NCI-H69 (cell line): ENCODE data around the gene AJAP1.

Source experiments
- DNase-seq: peaks from one replicate; lab custom pipeline; 2025; lab: John Stamatoyannopoulos, UW

AJAP1 gene

DNA sequence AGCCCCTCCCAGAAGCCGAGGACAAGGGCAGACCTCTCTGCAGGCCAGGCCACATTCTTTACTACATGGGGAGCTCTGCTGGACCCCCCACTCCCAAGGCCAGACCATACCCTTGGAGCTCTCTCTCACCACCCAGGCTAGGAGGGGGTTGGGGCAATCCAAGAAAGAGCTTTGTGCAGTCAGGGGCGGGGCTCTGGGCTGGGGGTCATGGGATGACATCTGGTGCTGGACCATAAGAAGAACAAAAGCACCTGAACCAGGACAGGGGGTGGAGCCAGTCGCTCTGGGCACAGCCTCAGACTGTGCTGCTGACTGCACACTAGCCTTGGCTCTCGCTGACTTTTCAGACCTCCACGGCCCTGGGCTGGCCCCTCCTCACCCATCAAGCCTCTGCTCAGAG lies 23.1 kb upstream of the AJAP1 start:
- DNase-seq, result no peak

DNA sequence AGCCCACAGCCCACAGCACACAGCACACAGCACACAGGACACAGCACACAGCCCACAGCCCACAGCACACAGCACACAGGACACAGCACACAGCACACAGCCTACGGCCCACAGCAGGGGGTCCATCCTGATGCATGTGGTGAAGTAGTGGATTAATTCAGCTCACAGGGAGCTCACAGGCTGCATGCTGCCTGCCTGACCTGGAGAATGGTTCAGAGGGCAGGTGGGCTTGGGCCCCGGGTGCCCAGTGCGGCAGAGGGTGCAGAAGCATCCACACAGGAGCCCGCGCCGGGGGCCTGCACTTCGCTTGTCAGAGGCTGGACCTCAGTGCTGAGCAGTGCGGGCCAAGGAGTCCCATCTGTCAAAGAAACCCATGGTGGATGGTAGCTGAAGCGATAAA lies 21.1 kb upstream of the AJAP1 start:
- DNase-seq, result no peak

DNA sequence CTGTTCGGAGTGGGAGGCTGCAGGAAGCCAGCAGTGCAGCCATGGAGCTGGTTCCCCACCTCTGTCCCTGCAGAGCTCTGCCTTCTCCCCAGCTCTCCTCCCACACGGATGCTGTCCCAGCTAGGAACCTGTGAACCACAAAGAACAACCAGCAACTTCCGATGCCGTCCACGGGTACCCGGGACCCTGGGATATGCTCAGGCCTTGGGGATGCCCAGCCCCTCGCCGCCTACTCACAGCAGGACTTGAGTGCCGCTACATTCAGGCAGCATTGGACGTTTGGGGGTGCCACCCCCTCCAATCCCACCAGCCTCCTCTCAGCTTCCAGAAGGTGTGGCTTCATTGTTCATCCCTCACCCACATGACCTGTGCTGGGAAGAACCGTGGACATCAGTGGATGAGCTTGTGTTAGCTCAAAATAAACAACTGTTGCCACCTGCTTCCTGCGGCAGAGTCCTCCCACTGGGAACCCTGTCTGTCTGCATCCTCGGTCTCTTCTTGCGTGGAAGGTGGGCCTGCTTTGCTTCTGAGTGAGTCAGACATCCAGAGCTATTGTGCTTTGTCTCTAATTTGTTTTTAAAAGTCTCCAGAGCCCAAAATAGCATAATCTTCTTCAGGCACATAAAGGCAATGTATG lies 20.1 kb upstream of the AJAP1 start:
- DNase-seq, result no peak

DNA sequence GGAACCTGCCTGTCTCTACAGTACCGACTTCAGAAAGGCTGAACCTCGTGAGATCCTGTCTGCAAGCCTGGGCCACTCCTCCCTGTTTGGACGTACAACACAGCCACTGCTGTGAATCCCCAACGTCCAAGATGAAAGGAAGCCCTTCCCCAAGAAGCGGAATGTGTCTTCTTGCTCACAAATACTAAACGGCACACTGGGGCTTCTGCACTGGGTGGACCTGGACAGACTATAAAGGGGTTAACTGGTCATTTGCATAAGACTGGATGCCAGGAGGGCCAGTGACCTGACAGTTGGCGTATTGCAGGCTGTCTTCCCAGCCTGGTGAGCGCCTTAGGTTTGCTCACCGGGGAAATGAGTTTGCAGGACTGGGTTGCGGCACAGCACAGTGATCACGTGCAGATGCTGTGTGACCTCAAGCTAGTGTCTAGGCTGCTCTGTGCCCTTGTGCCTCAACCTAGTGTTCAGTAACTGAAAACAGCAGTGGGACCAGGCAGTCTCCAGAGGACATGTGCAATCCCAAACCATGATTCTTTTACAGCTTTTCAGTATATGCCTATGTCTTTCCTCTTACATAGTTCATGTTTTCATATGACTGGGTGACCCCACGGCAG lies 19.5 kb upstream of the AJAP1 start:
- DNase-seq, result no peak

DNA sequence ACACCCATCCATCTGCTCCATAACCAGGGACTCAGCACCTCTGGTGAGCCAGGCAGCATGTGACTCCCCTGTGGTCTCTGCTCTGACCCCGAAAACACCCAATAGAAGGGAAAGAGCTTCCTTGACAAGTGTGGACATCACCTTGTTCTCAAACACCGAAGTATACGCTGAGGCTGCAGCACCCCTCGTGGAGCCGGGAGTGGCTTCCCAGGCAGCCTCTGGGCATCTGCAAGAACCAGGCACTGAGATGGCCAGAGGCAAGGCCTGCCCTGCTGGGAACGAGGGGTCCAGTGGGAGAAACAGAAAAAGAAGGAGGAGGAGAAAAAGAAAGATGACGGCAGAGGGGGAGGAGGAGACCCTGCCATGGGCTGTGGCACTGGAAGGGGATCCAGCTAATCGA lies 18.2 kb upstream of the AJAP1 start:
- DNase-seq, result no peak

DNA sequence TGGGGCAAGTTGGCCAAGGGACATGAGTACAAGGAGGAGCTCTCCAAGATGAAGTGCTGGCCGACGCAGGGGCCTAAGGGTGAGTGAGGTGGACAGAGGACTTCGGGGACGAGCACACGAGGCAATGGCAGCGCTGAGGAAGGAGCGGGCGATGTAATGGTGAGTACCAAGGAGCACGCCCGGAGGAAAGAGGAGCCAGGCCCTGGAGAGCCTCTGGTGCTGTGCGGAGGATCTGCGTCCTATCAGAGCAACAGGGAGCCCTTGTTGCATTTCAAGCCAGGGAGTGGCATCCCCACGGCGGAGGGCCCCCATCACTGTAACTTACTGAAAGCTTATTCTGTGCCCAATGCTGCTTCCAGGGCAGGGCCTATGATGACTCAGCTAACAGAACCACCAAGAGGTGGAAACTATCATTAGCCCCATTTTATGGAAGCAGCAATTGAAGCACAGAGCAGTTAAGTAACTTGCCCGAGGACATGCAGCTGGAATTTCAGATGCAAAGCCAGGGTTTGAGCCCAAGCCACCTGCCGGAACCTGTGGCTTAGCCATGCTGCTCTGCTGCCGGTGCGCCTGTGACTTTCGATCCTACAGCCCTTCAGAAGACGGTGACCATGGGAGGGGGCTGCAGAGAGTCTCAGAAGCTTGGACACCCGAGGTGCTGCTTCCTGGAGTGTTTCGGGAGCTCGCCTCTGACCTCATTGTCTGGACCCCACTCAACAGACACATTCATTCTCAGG lies 17.6 kb upstream of the AJAP1 start:
- no peak for DNase-seq

DNA sequence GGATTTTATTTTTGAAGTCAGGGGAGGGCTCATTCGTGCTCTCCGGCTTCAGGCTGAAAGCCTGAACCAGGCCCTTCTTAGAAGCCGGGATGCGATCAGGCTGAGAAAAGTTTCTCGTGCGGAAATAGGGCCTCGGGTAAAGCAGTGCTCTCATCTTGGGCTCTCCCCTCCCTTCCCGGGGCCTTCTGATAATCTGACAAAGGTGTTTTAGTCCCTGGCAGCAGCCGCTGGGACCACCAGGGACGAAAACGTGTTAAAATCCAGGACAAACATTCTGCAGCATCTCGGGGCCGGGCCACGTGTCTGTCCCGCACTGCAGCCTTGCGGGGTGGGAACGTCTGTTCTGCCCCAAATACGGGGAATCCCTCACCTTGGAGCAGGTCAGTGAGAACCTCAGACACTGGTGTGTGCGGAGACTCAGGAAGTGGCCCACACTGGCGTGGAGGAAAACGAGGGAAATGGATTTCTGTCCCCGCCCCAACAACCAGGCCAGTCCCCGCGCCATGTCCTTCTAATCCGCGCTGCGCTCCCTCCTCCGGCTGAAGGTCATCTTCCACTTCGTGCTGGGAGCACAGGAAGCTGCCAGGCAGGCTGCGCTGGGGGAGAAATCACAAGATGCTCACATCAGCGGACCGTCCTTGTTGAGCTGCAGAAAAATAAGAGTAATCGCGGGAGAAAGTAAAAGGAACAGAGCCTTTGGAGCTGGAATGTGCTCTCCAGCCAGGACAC lies 16.6 kb upstream of the AJAP1 start:
- DNase-seq, result no peak

DNA sequence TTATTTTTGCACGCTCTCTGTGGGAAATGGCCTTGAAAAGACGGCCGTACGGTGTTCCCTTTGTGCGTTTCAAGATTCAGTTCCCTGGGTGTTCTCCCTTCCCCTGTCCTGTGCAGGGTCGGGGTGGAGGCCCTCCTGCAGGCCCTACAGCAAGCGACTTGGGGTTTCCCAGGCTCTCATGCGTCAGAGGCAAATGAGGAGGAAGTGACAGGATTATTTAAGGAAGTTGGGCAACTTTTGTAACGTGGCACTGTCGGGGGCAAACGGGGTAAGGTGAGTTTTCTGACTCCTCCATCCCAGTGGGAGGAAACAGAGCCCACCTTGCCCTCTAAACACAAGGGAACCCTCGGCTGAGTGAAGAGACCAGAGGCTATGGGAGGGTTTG lies 16.1 kb upstream of the AJAP1 start:
- DNase-seq, result no peak

DNA sequence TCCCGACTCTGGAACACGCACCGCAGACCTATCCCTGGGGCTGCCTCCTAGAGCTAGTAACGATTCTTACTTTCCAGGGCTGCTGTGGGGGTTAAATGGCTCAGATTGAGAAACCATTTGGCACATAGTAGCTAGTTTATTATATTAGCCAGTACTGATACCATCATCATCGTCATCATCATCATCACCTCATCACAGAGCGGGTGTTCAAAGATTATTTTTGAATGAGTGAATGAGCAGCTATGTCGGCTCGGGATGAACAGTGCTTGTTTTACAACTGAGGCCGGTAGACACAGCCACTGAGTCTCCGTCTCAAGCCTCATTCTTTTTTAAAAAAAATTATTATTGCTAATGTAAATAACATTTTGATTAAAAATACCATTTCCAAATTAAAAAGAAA lies 13.5 kb upstream of the AJAP1 start:
- DNase-seq, result no peak

DNA sequence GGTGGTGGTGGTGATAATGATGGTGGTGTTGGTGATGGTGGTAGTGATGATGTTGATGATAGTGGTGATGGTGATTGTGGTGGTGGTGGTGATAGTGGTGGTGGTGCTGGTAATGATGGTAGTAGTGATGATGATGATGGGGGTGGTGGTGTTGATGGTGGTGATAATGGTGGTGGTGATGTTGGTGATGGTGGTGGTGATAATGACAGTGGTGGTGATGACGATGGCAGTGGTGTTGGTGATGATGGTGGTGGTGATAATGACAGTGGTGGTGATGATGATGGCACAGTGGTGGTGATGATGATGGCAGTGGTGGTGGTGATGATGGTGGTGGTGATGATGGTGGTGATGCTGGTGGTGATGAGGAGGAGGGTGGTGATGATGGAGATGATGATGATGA lies 7.0 kb upstream of the AJAP1 start:
- DNase-seq, result no peak

DNA sequence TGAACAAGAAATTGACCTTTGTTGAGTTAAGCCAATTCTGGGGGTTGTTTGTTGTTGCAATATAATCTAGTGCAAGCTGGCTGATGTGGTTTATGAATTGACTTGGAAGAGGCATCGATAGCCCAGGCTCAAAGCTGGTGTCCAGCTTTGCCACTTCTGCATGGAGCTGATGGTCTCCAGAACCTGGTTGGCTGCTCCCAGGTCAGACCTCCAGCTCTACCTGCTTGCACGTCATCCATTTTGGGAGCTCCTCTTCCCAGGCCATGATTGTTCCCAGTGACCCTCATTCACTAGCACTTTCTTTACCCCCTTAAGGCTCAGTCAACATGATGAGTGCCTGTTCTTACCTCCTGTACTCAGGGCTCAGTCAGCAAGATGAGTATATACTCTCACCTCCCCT lies 5.8 kb upstream of the AJAP1 start:
- DNase-seq, result no peak

DNA sequence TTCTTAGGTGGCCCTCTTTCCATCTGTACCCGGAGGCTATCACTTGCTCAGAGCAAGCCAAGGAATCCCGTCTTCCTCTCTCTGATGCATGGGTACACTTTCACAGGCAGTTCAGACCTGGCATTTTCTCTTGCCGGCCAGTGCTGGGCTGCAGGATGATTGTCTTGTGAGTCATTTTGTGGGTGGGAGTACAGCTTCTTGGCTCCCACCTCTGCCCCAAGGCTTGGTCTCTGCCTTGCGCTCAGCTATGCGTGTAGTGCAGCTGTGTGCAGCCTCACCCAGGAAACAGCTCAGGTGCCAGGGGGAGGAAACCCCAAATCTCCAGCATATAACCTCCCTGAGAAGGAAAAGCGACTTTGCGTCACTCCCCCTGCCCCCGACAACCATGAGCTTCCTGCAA lies 3.9 kb upstream of the AJAP1 start:
- DNase-seq, result no peak

DNA sequence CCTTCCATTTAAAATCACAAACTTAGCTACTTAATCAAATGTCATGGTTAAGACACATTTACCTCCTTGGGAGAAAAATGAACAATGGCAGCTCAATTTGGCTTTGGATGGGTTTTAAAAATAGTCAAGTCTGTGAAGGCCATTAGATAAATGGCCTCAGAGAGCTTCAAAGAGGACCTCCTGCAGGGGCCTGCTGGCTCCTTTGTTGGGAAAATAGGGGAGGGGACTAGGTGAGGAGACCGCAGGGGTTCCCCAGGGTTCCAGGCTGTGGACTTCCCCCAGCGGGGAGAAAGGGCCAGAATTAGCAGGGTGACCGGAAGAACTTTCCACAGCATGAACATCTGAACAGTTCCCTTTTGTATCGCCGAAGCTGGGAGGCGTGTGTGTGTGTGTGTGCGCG lies 3.4 kb upstream of the AJAP1 start:
- DNase-seq, result no peak

DNA sequence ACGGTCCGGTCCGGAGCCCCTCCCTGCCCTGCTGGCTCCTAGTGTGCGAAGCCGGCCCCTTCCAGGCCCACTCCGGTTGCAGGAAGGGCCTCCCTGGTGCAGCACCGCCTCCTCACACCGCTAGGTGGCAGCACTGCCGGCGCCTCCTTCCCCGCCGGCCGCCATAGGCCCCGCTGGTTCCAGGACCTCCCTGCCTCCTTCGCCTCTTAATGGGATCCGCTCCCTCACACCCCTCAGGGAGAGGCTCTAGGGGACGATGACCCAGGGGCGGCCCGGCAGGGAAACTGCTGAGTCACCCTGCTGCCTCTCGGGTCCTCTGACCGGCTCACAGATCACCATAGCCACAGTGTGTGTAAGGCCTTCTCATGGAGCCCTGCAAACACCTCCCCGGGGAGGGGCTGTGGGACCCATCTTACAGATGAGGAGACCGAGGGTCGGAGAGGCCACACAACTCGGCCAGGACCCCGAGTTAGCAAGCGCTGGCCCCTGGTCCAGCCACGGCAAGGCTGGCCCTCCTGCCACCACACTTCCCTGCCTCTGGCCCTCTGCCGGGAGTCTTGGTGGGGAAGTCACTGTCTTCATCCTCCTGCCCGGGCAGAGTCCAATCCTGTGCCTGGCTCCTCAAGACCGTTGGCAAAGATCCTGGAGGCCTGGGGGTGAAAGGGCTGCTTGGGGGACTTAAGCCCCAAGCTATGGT lies 1.6 kb upstream of the AJAP1 start:
- DNase-seq, result peak; percentile 10

DNA sequence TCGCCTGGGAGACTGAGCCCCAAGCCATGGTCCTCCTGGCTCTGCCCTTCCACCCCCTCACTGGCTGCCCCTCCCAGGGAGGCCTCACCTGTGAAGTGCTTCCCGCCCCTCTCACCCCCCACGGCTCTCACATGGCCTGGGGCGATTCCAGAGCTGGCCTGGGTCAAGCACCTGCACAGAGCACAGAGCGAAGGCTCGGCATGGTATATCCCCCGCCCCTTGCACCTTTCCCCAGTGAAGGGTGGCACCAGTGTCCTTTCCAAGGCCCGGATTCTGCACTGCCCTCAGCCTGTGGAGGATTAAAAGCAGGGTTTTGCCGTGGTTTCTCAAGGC lies 1.1 kb upstream of the AJAP1 start:
- no peak for DNase-seq

DNA sequence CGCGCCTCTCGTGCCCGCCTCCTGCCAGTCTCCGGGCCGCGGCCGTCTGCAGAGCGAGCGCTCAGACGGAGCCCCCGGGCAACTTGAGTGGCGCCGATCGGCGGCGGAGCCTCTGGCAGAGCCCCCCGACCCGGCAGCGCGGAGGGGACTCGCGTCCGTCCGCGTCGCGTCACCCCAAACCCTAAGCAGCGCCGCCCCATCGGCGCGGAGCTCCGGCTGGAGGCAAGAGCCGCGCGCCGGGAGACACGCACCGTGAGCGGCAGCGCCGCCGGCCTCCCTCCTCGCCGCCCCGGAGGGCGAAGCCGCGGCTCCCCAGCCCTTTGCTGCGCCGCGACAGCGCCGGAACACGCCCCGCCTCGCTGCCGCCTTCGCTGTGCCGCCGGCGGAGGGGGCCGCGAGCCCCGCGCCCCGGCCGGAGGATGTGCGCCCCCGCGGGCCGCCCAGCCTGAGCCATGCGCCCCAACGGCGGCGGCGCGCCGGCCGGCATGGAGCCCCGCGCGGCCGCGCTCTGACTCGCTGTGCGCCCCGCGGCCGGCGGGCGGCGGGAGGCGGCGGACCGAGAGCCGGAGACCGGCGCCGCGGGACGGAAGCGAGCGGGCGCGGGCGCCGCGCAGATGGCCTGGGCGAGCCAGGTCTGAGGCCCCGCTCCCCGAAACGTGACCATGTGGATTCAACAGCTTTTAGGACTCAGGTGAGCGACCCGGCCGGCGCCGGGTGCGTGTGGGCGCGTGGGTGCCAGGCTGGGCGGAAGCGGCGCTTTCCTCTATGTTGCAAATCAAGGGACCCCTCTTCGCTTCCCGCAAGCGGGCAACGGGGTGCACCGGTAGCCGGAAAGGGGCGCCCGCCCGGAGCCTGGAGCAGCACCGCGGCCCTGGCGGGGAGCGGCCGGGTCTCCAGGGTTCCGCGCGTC lies 610 bp downstream of the AJAP1 start:
- DNase-seq, result peak; percentile 1

DNA sequence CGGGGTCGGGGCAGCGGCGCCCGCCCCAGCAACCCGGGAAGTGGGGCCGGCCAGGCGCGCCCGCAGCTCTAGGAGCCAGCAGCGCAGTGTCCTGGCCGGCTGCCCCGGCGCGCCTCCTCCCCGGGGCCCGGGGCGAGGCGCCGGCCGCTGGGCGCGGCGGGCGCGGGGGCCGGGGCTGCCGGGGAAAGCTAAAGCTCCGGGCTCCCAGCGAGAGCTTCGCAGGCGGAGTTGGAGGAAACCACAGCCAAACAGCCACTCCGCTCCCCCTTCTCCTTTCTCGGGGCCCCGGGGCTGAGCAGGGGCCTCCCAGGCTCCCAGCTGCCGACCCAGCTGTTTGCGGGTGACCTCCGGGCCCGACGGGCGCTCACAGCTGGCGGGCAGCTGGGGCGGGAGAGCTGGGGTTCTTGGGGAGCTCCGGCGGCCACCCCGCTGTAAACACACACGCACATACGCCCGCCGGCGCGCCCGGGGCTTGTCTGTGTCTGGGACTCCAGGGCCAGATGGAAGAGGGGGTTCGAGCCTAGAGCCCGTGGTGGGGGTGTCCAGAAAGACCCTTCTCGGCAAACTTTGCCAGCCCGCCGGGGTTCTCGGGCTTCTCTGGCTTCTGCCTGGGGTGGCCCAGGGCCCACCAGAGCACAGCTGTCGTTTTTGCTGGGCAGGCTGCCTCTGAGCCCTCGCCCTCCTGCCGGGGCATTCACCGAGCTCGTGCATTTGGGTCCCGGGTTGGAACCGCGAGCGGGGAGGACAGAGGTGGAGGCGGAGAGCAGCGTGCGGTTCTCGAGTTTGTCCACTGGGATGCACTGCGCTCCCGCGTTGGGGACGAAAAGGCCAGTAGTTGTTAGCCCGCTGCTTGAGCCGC lies 1.5 kb downstream of the AJAP1 start:
- peak; percentile 18 for DNase-seq

DNA sequence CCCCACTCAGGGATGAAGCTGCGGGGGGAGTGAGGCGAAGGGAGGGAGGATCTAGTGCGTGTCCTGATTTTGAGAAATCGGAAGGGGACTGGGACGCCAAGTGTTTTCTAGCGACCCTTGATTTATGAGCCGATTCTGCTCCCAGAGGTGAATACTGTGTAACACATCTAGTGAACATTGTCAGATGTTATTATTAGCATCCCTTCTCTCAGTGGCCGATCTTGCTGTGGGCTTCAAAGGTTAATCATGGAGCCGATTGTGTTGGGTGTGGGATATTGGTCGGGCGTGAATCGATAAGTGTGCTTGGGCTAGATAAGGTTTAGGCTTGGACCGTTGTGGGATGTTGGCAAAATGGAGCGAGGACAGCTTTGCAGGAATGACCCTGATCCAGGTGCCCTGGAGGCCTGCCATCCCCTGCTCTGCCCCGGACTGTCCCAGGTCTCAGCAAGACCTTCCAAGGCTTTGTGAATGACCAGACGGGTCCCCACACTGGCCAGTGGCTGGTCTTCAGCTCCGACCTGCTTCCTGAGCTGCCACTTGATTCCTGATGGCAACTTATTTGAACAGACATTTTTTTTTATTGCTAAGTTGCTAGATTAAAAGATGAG lies 2.2 kb downstream of the AJAP1 start:
- no peak for DNase-seq

DNA sequence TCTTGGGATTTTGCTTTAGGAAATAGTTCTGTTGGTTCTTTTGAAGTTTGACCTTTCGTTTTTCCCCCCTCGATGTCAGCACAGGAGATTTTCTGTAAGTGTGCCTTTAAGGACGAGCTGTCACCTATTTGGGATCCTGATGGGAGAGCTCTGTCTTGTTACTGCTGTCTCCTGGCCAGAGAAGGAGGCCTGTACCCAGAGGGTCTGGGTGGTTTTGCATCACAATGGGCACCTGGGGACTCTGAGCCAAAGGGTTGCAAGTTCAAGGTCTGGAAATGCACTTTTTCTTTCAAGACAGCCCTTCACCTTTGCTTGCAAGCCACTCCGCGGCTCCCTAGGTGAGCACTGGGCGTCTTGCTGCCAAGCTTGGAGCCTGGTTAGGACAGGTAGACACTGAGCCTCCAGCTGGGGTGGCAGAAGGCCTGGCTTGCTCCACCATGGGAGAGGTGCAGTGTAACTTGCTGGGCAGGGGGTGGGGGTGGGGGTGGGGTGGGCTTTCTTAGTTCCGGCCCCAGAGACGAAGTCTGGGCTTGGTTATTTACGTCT lies 2.9 kb downstream of the AJAP1 start:
- DNase-seq, result no peak
